Liver (tissue), 9 donors: Measurements from ENCODE around the gene GATA3. TPM values are rescaled to one million over a fixed set of nuclear protein-coding genes. Genes with fewer than 3 reads are reported as not detected.

ENCODE experiments used
- DNase-seq: peaks from one replicate; pipeline ENCODE4 v3.0.0-alpha.2; 2017; ENCODE audit warnings: low spot score
- H3K27ac ChIP-seq, 2 donors: one replicate each; pipeline ENCODE4 v1.7.0; 2013; ENCODE audit warnings: inconsistent platforms in 2 of 2, low read length in 2 of 2, control low read depth in 1 of 2, low read depth in 1 of 2, mild to moderate bottlenecking in 1 of 2
- H3K27me3 ChIP-seq, 4 donors: one replicate each; pipeline versions ENCODE4 v1.6.1 to v1.7.0; 2013; ENCODE audit warnings: low read length in 3 of 4, inconsistent platforms in 1 of 4, mild to moderate bottlenecking in 1 of 4, moderate library complexity in 1 of 4; ENCODE audit not compliant: control insufficient read depth in 4 of 4, insufficient read depth in 4 of 4
- H3K36me3 ChIP-seq, 4 donors: one replicate each; pipeline versions ENCODE4 v1.6.1 to v1.7.0; 2013; ENCODE audit warnings: low read length in 3 of 4, mild to moderate bottlenecking in 3 of 4, low read depth in 1 of 4, moderate library complexity in 1 of 4; ENCODE audit not compliant: control insufficient read depth in 4 of 4, insufficient read depth in 3 of 4
- H3K4me1 ChIP-seq, 4 donors: one replicate each; pipeline versions ENCODE4 v1.6.1 to v1.7.0; 2013; ENCODE audit warnings: low read length in 3 of 4, mild to moderate bottlenecking in 3 of 4, moderate library complexity in 1 of 4; ENCODE audit not compliant: control insufficient read depth in 4 of 4, insufficient read depth in 4 of 4
- H3K4me3 ChIP-seq, 3 donors: one replicate each; pipeline versions ENCODE4 v1.6.1 to v1.7.0; 2013; ENCODE audit warnings: low read length in 3 of 3, control low read depth in 1 of 3, low read depth in 1 of 3, mild to moderate bottlenecking in 1 of 3
- H3K9ac ChIP-seq, 2 donors: one replicate each; pipeline ENCODE4 v1.7.0; 2013; ENCODE audit warnings: low read length in 2 of 2, mild to moderate bottlenecking in 2 of 2, moderate library complexity in 2 of 2, control low read depth in 1 of 2, low read depth in 1 of 2
- H3K9me3 ChIP-seq, 4 donors: one replicate each; pipeline versions ENCODE4 v1.6.1 to v1.7.0; 2013; ENCODE audit warnings: low read length in 3 of 4; ENCODE audit not compliant: control insufficient read depth in 4 of 4
- FOXA2 ChIP-seq: IDR thresholded peaks from 2 replicates; pipeline ENCODE4 v1.6.1; 2016; ENCODE audit warnings: antibody characterized with exemption
- GABPA ChIP-seq, 2 donors: IDR thresholded peaks in 1 of 2; conservative IDR thresholded peaks in 1 of 2; 2 replicates each; pipeline ENCODE4 v1.6.1; 2016; ENCODE audit warnings: antibody characterized with exemption in 2 of 2, mild to moderate bottlenecking in 1 of 2, moderate library complexity in 1 of 2
- HNF4A ChIP-seq, 2 donors: conservative IDR thresholded peaks; 2 replicates each; pipeline ENCODE4 v1.6.1; 2016; ENCODE audit warnings: antibody characterized with exemption in 2 of 2, mild to moderate bottlenecking in 2 of 2
- HNF4G ChIP-seq: IDR thresholded peaks from 2 replicates; pipeline ENCODE4 v1.6.1; 2016; ENCODE audit warnings: antibody characterized with exemption
- JUND ChIP-seq, 2 donors: IDR thresholded peaks; 2 replicates each; pipeline ENCODE4 v1.6.1; 2016; ENCODE audit warnings: antibody characterized with exemption in 2 of 2
- RAD21 ChIP-seq, 2 donors: IDR thresholded peaks; 2 replicates each; pipeline ENCODE4 v1.6.1; 2016; ENCODE audit warnings: antibody characterized with exemption in 2 of 2, mild to moderate bottlenecking in 2 of 2
- RXRA ChIP-seq, 2 donors: IDR thresholded peaks; 2 replicates each; pipeline ENCODE4 v1.6.1; 2017 to 2018; ENCODE audit warnings: antibody characterized with exemption in 2 of 2, mild to moderate bottlenecking in 1 of 2
- TAF1 ChIP-seq: conservative IDR thresholded peaks from 2 replicates; pipeline ENCODE4 v1.6.1; 2016; ENCODE audit warnings: antibody characterized with exemption, mild to moderate bottlenecking
- WGBS: extraction: QIAGEN DNeasy Blood & Tissue Kit; methylation state at CpG from one replicate; pipeline ENCODE4 v1.1.7; 2013; 5-methylcytosine and 5-hydroxymethylcytosine counted together
- polyA plus RNA-seq, 2 donors: library from polyadenylated mRNA; stranded (reverse) in 1 of 2; unstranded in 1 of 2; fragments of 200-250 nt in 1 of 2; fragments of >200 nt in 1 of 2; fragmentation: Nextera tagmentation in 1 of 2; extraction: Ambion mirVana in 1 of 2; gene quantifications; one replicate each; pipeline versions ENCODE4 v1.2.1 to v1.2.3, GENCODE V29; 2013 to 2015
- total RNA-seq, 2 donors: library from RNA; depleted of rRNA; stranded (reverse); fragments of >200 nt; gene quantifications; one replicate each; pipeline ENCODE4 v1.2.3, GENCODE V29; 2014
- TF ChIP-seq, protein P1 (sequence below): fragments of 150-350 bp; IDR thresholded peaks from 2 replicates; pipeline ENCODE4 v1.5.1; 2017; ENCODE audit warnings: improper control_type of control experiment, low read depth, low read length; ENCODE audit not compliant: missing input control
- TF ChIP-seq, protein P2 (sequence below): IDR thresholded peaks from 2 replicates; pipeline ENCODE4 v1.6.1; 2016; ENCODE audit warnings: antibody characterized with exemption
- TF ChIP-seq, protein P3 (sequence below): IDR thresholded peaks from 2 replicates; pipeline ENCODE4 v1.6.1; 2016; ENCODE audit warnings: antibody characterized with exemption, mild to moderate bottlenecking
- TF ChIP-seq, protein P4 (sequence below): IDR thresholded peaks from 2 replicates; pipeline ENCODE4 v1.6.1; 2016; ENCODE audit warnings: antibody characterized with exemption
- TF ChIP-seq, protein P5 (sequence below): IDR thresholded peaks from 2 replicates; pipeline ENCODE4 v1.6.1; 2016; ENCODE audit warnings: antibody characterized with exemption
- donor health status: healthy.
- donor health status: healthy.
- donor health status: healthy.
- donor health status: healthy.
- donor health status: healthy.

The GATA3 gene
- total and polyA plus RNA-seq, 4 donors: 0.08 to 0.51 (median 0.21) TPM

DNA sequence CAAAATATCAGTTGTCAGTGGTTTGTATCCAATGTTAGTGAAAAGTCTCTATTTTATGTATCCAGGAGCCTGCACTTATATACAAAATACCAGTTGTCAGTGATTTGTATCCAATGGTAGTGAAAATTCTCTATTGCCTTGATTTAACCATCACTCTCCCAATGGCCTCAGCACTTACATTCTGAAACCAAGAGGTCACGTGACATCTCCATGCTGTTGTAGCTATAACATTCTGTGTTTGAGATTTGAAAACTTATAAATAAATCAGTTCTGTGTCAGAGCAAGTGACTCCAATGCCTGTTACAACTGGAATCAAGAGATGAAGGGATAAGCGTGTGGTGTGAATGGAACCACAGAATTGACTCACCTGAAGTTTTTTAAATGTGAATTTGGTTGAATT is 30.6 kb upstream of the GATA3 start:
- H3K4me1 ChIP-seq: peaks cover 0 to 6% (median 1%) of the 10 kb centered on the region in 4 donors
- H3K36me3 ChIP-seq: no peaks in the 10 kb centered on the region
- no peak overlapping the region for H3K27ac ChIP-seq
- H3K4me3 ChIP-seq: no peak overlapping the region
- no peak for TF ChIP-seq RAD21 (IDR thresholded peaks at IDR 0.05)
- no peak for TF ChIP-seq HNF4A (conservative IDR thresholded peaks at IDR 0.05)
- TF ChIP-seq, protein P1, sequence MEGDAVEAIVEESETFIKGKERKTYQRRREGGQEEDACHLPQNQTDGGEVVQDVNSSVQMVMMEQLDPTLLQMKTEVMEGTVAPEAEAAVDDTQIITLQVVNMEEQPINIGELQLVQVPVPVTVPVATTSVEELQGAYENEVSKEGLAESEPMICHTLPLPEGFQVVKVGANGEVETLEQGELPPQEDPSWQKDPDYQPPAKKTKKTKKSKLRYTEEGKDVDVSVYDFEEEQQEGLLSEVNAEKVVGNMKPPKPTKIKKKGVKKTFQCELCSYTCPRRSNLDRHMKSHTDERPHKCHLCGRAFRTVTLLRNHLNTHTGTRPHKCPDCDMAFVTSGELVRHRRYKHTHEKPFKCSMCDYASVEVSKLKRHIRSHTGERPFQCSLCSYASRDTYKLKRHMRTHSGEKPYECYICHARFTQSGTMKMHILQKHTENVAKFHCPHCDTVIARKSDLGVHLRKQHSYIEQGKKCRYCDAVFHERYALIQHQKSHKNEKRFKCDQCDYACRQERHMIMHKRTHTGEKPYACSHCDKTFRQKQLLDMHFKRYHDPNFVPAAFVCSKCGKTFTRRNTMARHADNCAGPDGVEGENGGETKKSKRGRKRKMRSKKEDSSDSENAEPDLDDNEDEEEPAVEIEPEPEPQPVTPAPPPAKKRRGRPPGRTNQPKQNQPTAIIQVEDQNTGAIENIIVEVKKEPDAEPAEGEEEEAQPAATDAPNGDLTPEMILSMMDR: no peak
- no peak for TF ChIP-seq RXRA (IDR thresholded peaks at IDR 0.05)
- TF ChIP-seq, protein P2, sequence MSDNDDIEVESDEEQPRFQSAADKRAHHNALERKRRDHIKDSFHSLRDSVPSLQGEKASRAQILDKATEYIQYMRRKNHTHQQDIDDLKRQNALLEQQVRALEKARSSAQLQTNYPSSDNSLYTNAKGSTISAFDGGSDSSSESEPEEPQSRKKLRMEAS: no peak
- TF ChIP-seq, protein P3, sequence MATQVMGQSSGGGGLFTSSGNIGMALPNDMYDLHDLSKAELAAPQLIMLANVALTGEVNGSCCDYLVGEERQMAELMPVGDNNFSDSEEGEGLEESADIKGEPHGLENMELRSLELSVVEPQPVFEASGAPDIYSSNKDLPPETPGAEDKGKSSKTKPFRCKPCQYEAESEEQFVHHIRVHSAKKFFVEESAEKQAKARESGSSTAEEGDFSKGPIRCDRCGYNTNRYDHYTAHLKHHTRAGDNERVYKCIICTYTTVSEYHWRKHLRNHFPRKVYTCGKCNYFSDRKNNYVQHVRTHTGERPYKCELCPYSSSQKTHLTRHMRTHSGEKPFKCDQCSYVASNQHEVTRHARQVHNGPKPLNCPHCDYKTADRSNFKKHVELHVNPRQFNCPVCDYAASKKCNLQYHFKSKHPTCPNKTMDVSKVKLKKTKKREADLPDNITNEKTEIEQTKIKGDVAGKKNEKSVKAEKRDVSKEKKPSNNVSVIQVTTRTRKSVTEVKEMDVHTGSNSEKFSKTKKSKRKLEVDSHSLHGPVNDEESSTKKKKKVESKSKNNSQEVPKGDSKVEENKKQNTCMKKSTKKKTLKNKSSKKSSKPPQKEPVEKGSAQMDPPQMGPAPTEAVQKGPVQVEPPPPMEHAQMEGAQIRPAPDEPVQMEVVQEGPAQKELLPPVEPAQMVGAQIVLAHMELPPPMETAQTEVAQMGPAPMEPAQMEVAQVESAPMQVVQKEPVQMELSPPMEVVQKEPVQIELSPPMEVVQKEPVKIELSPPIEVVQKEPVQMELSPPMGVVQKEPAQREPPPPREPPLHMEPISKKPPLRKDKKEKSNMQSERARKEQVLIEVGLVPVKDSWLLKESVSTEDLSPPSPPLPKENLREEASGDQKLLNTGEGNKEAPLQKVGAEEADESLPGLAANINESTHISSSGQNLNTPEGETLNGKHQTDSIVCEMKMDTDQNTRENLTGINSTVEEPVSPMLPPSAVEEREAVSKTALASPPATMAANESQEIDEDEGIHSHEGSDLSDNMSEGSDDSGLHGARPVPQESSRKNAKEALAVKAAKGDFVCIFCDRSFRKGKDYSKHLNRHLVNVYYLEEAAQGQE: no peak
- TF ChIP-seq FOXA2: no peak
- no peak for TF ChIP-seq GABPA (IDR thresholded peaks at IDR 0.05 in 1 of 2, conservative IDR thresholded peaks at IDR 0.05 in 1 of 2)
- no peak for TF ChIP-seq JUND (IDR thresholded peaks at IDR 0.05)
- TF ChIP-seq TAF1: no peak
- TF ChIP-seq, protein P4, sequence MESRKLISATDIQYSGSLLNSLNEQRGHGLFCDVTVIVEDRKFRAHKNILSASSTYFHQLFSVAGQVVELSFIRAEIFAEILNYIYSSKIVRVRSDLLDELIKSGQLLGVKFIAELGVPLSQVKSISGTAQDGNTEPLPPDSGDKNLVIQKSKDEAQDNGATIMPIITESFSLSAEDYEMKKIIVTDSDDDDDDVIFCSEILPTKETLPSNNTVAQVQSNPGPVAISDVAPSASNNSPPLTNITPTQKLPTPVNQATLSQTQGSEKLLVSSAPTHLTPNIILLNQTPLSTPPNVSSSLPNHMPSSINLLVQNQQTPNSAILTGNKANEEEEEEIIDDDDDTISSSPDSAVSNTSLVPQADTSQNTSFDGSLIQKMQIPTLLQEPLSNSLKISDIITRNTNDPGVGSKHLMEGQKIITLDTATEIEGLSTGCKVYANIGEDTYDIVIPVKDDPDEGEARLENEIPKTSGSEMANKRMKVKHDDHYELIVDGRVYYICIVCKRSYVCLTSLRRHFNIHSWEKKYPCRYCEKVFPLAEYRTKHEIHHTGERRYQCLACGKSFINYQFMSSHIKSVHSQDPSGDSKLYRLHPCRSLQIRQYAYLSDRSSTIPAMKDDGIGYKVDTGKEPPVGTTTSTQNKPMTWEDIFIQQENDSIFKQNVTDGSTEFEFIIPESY: no peak
- TF ChIP-seq, protein P5, sequence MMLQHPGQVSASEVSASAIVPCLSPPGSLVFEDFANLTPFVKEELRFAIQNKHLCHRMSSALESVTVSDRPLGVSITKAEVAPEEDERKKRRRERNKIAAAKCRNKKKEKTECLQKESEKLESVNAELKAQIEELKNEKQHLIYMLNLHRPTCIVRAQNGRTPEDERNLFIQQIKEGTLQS: no peak
- no peak for TF ChIP-seq HNF4G
- no peak for DNase-seq
- WGBS: 84% methylated on average over 2 of the region's 2 CpGs
- no peaks in the 10 kb centered on the region for H3K9me3 ChIP-seq
- no peak overlapping the region for H3K9ac ChIP-seq
- H3K27me3 ChIP-seq: peaks cover 0 to 3% (median 0%) of the 10 kb centered on the region in 4 donors
